ENCODE results near the gene ARHGAP11A. TPM values are rescaled to one million over a fixed set of nuclear protein-coding genes. Genes with fewer than 3 reads are reported as not detected.
A peak's percentile ranks its signal among the peaks of the same experiment; 100 is the strongest.
"Not testable (repeated sequence)": the region's sequence is repeated elsewhere in the genome, so short reads cannot be mapped to it uniquely, and the experiment has no call there.

The ARHGAP11A gene
- total RNA-seq, 1 experiment from 2014 or later: 126 TPM

DNA sequence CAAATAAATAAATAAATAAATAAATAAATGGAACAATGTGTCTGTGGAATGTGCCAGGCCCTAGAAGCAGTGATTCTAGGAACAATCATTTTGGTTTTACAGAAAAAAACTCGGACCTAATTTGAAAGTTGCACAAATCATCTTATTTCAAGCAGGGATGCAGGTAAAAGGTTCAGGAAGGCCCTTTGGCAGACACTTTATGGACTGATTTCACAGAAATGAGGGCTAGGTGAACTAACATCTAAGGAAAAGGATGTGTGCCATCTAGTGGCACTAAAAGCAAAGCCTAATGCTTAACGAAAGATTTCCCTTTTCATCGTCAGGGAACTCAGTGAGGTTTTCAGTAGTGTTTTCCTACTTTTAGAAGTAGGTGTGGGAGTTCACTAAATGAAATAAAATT, 4.6 kb upstream of the ARHGAP11A start:
- H3K27me3 Mint-ChIP-seq (ENCODE audit: insufficient read depth, unreplicated experiment); POLR2A ChIA-PET; H3K4me3 Mint-ChIP-seq (ENCODE audit: unreplicated experiment): not testable (repeated sequence)

DNA sequence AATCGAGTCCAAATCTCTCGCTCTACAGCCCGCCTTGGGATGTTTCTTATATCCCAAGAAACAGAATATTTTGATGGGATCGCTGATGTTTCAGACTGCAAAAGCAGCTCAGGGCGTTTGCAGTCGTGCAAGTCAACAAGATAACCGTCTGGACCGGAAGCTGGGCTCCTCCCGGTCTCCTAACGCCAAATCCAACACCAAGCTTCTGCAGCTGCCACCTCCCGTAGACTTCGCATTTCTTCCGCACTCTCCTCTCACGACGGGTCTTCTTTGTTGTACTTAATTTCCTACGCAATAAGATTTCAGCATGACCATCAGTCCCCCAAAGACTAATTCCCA, 623 bp upstream of the ARHGAP11A start:
- H3K4me1 ChIP-seq; H3K4me1 Mint-ChIP-seq (ENCODE audit: low read depth, unreplicated experiment); H3K36me3 ChIP-seq (ENCODE audit: control insufficient read depth, insufficient read depth, low read length); H3K27me3 ChIP-seq (replicated peaks; ENCODE audit: control insufficient read depth, insufficient read depth, low read length); H3K27me3 Mint-ChIP-seq (ENCODE audit: insufficient read depth, unreplicated experiment); CTCF ChIA-PET; intact Hi-C loops (cut with micrococcal nuclease; ENCODE audit: unreplicated experiment); H3K9me3 ChIP-seq; H3K9me3 Mint-ChIP-seq (ENCODE audit: unreplicated experiment): not testable (repeated sequence)
- H3K4me3 ChIP-seq (ENCODE audit: low read depth, low read length): peak overlapping the region; percentile 83
- peaks cover 11% of the 10 kb centered on the region for H3K36me3 Mint-ChIP-seq (ENCODE audit: insufficient read depth, unreplicated experiment)
- TSS peak; percentile 82 for BruUV-seq (replicated peaks)
- peak overlapping the region; percentile 89 for H3K27ac Mint-ChIP-seq (ENCODE audit: unreplicated experiment)
- H3K4me3 Mint-ChIP-seq (ENCODE audit: unreplicated experiment): peak overlapping the region; percentile 87
- DNase-seq: peak; percentile 42 to 59
- POLR2A ChIA-PET: interaction anchor here (0.6 kb wide), 1 partner anchor 1989 kb away, joined by 8 read pairs; the partner anchor contains the start of gene ARHGAP11B

More for the DNA sequence above, 4.6 kb upstream of the ARHGAP11A start:
- H3K27ac Mint-ChIP-seq (ENCODE audit: unreplicated experiment); intact Hi-C loops (cut with micrococcal nuclease; ENCODE audit: unreplicated experiment); H3K27me3 ChIP-seq (replicated peaks; ENCODE audit: control insufficient read depth, insufficient read depth, low read length); H3K9me3 Mint-ChIP-seq (ENCODE audit: unreplicated experiment); H3K4me3 ChIP-seq (ENCODE audit: low read depth, low read length); H3K9me3 ChIP-seq; H3K36me3 Mint-ChIP-seq (ENCODE audit: insufficient read depth, unreplicated experiment); H3K4me1 Mint-ChIP-seq (ENCODE audit: low read depth, unreplicated experiment); BruUV-seq (replicated peaks); CTCF ChIA-PET; H3K36me3 ChIP-seq (ENCODE audit: control insufficient read depth, insufficient read depth, low read length); H3K4me1 ChIP-seq: not testable (repeated sequence)
- DNase-seq: peak in 1 of 2 experiments; percentile 44

DNA sequence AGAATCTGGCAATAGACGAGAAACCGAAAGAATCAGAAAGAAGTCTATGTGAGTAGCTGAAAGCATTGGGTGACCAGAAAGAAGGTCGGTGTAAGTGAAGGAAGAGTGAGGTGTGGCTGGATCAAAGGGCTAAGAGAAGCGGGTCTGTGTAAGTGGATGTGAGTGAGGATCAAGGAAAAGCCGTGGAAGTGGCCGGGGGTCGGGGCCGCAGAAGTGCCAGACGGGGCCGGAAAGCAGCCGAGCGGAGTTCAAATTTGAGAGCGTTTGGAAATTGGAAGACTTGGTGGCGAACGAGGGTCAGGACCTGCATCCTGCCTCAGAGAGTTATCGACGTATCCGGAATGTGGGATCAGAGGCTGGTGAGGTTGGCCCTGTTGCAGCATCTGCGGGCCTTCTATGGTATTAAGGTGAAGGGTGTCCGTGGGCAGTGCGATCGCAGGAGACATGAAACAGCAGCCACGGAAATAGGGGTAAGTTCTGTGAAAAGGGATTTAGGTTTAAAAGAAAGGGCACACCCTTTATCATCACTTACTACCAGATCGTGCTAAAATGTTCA, 645 bp downstream of the ARHGAP11A start:
- intact Hi-C loops (cut with micrococcal nuclease; ENCODE audit: unreplicated experiment): not testable (repeated sequence)

DNA sequence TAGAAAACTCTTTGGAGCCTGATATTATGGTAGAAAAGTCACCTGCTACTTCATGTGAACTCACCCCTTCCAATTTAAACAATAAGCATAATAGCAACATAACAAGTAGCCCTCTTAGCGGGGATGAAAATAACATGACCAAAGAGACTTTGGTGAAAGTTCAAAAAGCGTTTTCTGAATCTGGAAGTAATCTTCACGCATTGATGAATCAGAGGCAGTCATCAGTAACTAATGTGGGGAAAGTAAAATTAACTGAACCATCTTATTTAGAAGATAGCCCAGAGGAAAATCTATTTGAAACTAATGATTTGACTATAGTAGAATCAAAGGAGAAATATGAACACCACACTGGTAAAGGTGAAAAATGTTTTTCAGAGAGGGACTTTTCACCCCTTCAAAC, 21.1 kb downstream of the ARHGAP11A start:
- Mint-ChIP-seq H3K27me3 (ENCODE audit: insufficient read depth, unreplicated experiment) (no peaks in the 10 kb centered on the region), H3K4me3 (ENCODE audit: unreplicated experiment) (no peak overlapping the region), H3K4me1 (ENCODE audit: low read depth, unreplicated experiment) (no peaks in the 10 kb centered on the region), H3K9me3 (ENCODE audit: unreplicated experiment) (no peaks in the 10 kb centered on the region), H3K36me3 (ENCODE audit: insufficient read depth, unreplicated experiment) (peaks cover 64% of the 10 kb centered on the region), H3K27ac (ENCODE audit: unreplicated experiment) (no peak overlapping the region)
- intact Hi-C loops (cut with micrococcal nuclease; ENCODE audit: unreplicated experiment): no loop called here
- ChIA-PET CTCF (no interaction called here), POLR2A (no interaction called here)
- Histone ChIP-seq H3K9me3 (no peaks in the 10 kb centered on the region; the same call in 1 of the 2 replicates), H3K36me3 (ENCODE audit: control insufficient read depth, insufficient read depth, low read length) (no peaks in the 10 kb centered on the region), H3K4me3 (ENCODE audit: low read depth, low read length) (no peak overlapping the region), H3K4me1 (no peaks in the 10 kb centered on the region; the same call in 1 of the 2 replicates), H3K27me3 (replicated peaks; ENCODE audit: control insufficient read depth, insufficient read depth, low read length) (no peaks in the 10 kb centered on the region)
- no TSS peak for BruUV-seq (replicated peaks)
- TF ChIP-seq, protein P1, sequence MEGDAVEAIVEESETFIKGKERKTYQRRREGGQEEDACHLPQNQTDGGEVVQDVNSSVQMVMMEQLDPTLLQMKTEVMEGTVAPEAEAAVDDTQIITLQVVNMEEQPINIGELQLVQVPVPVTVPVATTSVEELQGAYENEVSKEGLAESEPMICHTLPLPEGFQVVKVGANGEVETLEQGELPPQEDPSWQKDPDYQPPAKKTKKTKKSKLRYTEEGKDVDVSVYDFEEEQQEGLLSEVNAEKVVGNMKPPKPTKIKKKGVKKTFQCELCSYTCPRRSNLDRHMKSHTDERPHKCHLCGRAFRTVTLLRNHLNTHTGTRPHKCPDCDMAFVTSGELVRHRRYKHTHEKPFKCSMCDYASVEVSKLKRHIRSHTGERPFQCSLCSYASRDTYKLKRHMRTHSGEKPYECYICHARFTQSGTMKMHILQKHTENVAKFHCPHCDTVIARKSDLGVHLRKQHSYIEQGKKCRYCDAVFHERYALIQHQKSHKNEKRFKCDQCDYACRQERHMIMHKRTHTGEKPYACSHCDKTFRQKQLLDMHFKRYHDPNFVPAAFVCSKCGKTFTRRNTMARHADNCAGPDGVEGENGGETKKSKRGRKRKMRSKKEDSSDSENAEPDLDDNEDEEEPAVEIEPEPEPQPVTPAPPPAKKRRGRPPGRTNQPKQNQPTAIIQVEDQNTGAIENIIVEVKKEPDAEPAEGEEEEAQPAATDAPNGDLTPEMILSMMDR (IDR thresholded peaks at IDR 0.05; ENCODE audit: insufficient read depth in 1 of 2, low read depth in 1 of 2, low read length in 1 of 2, severe bottlenecking in 1 of 2, unreplicated experiment in 1 of 2): no peak
- DNase-seq: no peak

More for the DNA sequence above, 645 bp downstream of the ARHGAP11A start:
- peak overlapping the region; percentile 83 for H3K4me3 ChIP-seq (ENCODE audit: low read depth, low read length)
- H3K27me3 Mint-ChIP-seq (ENCODE audit: insufficient read depth, unreplicated experiment); H3K9me3 ChIP-seq; H3K36me3 ChIP-seq (ENCODE audit: control insufficient read depth, insufficient read depth, low read length); H3K4me1 Mint-ChIP-seq (ENCODE audit: low read depth, unreplicated experiment); CTCF ChIA-PET; POLR2A ChIA-PET; H3K4me1 ChIP-seq; H3K9me3 Mint-ChIP-seq (ENCODE audit: unreplicated experiment); H3K27me3 ChIP-seq (replicated peaks; ENCODE audit: control insufficient read depth, insufficient read depth, low read length): not testable (repeated sequence)
- peak overlapping the region; percentile 89 for H3K27ac Mint-ChIP-seq (ENCODE audit: unreplicated experiment)
- BruUV-seq (replicated peaks): TSS peak; percentile 70
- peaks cover 17% of the 10 kb centered on the region for H3K36me3 Mint-ChIP-seq (ENCODE audit: insufficient read depth, unreplicated experiment)
- H3K4me3 Mint-ChIP-seq (ENCODE audit: unreplicated experiment): peak overlapping the region; percentile 87
- DNase-seq: peak; percentile 30 to 43

Data from Caco-2 (cell line).